GM12801 (cell line): ENCODE data around the gene PCDH15.

Experiments used
- CTCF ChIP-seq: IDR thresholded peaks from one replicate; pipeline ENCODE4 v1.5.1; 2011; ENCODE audit warnings: control low read depth; ENCODE audit not compliant: insufficient read length; ENCODE audit errors: extremely low read depth

The PCDH15 gene

DNA sequence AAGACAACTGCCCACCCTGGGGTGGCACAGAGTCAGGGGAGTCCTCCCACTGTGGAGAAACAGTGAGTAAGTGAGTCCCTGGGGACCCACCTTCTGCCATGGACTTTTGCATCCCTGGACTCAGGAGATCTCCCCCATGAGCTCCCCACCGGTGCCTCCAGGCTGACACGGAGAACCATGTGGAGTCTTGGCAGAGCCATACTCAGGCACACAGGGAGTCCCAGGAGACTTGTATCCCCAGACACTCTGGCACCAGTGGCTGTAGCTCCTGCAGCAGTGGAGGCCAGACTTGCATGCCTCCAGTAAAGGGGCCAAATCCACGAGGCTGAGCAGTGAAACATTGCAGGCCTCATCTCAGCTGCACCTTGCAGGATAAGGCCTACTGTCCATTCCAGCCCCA lies 791.4 kb downstream of the PCDH15 start:
- no peak for TF ChIP-seq CTCF

DNA sequence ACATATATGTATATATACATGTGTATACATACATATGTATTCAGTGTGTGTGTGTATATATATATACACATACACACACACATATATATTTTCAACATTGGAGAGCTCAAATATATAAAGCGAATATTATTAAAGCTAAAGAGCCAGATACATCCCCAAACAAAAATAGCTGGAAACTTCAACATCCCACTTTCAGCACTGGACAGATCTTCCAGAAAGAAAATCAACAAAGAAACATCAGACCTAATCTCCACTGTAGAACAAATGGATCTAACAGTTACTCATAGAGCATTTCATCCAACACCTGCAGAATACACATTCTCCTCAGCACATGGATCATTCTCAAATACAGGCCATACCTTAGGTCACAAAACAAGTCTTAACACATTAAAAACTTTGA lies 799.0 kb downstream of the PCDH15 start:
- no peak for TF ChIP-seq CTCF

- TF ChIP-seq CTCF: no peak
These were observed 803.1 kb downstream of the PCDH15 start for GRCh38 chr10:53997953-53998352.

DNA sequence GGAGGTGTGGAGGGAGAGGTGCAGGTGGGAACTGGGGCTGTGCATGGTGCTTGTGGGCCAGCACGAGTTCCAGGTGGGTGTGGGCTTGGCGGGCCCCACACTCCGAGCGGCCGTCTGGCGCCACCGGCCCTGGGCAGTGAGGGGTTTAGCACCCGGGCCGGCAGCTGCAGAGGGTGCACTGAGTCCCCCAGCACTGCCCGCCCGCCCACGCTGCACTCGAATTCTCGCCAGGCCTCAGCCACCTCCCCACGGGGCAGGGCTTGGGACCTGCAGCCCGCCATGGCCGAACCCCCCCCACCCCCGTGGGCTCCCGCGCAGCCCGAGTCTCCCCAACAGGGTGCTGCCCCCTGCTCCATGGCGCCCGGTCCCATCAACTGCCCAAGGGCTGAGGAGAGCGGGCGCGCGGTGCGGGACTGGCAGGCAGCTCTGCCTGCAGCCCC lies 810.2 kb downstream of the PCDH15 start:
- no peak for TF ChIP-seq CTCF

- no peak for TF ChIP-seq CTCF
These were observed 817.6 kb downstream of the PCDH15 start for GRCh38 chr10:53983431-53983830.

DNA sequence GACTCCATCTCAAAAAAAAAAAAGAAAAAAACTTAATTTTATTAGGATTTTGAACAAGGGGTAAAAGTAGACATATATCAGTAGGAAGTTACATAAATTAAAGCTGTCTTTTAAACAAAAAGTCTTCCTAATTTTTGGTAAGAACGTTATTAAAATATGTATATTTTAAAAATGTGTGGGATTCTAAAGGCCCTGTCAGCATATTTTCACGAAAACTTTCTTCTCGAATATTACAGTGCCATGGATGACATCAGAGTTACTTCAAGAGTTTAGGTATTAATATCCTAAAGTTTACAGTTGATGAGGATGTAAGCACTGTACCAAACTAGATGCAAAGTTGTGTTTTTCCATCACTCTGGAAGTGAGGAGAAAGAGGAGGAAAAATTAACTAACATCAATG lies 820.8 kb downstream of the PCDH15 start:
- no peak for TF ChIP-seq CTCF

DNA sequence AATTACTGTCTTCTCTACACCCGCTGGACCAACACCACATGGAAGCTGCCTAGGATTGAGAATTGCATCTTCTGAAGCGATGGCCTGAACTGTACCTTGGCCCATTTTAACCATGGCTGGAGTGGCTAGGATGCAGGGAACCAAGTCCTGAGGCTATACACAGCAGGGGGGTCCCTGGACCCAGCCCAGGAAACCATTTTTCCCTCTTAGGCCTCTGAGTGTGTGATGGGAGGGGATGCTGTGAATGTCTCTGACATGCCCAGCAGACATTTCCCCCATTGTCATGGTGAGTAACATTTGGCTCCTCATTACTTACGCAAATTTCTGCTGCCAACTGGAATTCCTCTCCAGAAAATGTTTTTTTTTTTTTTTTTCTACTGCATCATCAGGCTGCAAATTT lies 822.7 kb downstream of the PCDH15 start:
- TF ChIP-seq CTCF: no peak

GRCh38 chr10:53977267-53977666 lies 823.8 kb downstream of the PCDH15 start:
- no peak for TF ChIP-seq CTCF
